ENCODE measurements around the gene RASAL2.

RASAL2 gene

GRCh38 chr1:178484698-178485225 is 390.9 kb downstream of the RASAL2 start:
- Histone ChIP-seq H3K4me1 (ENCODE audit: insufficient read depth, poor library complexity, severe bottlenecking) (no peaks in the 10 kb centered on the region), H3K36me3 (ENCODE audit: low read depth) (no peaks in the 10 kb centered on the region), H3K9me3 (ENCODE audit: severe bottlenecking) (no peaks in the 10 kb centered on the region), H3K27ac (ENCODE audit: poor library complexity, severe bottlenecking) (no peak overlapping the region), H3K4me3 (ENCODE audit: severe bottlenecking) (no peak overlapping the region), H3K27me3 (ENCODE audit: insufficient read depth, poor library complexity, severe bottlenecking) (no peaks in the 10 kb centered on the region)
- no peak for TF ChIP-seq CTCF (IDR thresholded peaks at IDR 0.05; ENCODE audit: poor library complexity, severe bottlenecking)
- ATAC-seq (ENCODE audit: low read depth) (no peak), DNase-seq (ENCODE audit: low spot score) (no peak)

GRCh38 chr1:178485541-178485981 is 391.7 kb downstream of the RASAL2 start:
- Histone ChIP-seq H3K9me3 (ENCODE audit: severe bottlenecking) (no peaks in the 10 kb centered on the region), H3K27ac (ENCODE audit: poor library complexity, severe bottlenecking) (no peak overlapping the region), H3K4me1 (ENCODE audit: insufficient read depth, poor library complexity, severe bottlenecking) (no peaks in the 10 kb centered on the region), H3K4me3 (ENCODE audit: severe bottlenecking) (no peak overlapping the region), H3K36me3 (ENCODE audit: low read depth) (no peaks in the 10 kb centered on the region), H3K27me3 (ENCODE audit: insufficient read depth, poor library complexity, severe bottlenecking) (no peaks in the 10 kb centered on the region)
- DNase-seq (ENCODE audit: low spot score) (no peak), ATAC-seq (ENCODE audit: low read depth) (no peak)
- TF ChIP-seq CTCF (IDR thresholded peaks at IDR 0.05; ENCODE audit: poor library complexity, severe bottlenecking), result no peak

GRCh38 chr1:178486100-178487069 is 392.5 kb downstream of the RASAL2 start:
- H3K9me3 ChIP-seq (ENCODE audit: severe bottlenecking), result no peaks in the 10 kb centered on the region
- DNase-seq (ENCODE audit: low spot score) (no peak), ATAC-seq (ENCODE audit: low read depth) (no peak)
- no peak overlapping the region for H3K4me3 ChIP-seq (ENCODE audit: severe bottlenecking)
- H3K36me3 ChIP-seq (ENCODE audit: low read depth), result no peaks in the 10 kb centered on the region
- H3K27ac ChIP-seq (ENCODE audit: poor library complexity, severe bottlenecking), result no peak overlapping the region
- H3K4me1 ChIP-seq (ENCODE audit: insufficient read depth, poor library complexity, severe bottlenecking), result no peaks in the 10 kb centered on the region
- H3K27me3 ChIP-seq (ENCODE audit: insufficient read depth, poor library complexity, severe bottlenecking), result no peaks in the 10 kb centered on the region
- no peak for TF ChIP-seq CTCF (IDR thresholded peaks at IDR 0.05; ENCODE audit: poor library complexity, severe bottlenecking)

GRCh38 chr1:178487070-178487615 is 393.2 kb downstream of the RASAL2 start:
- TF ChIP-seq CTCF (IDR thresholded peaks at IDR 0.05; ENCODE audit: poor library complexity, severe bottlenecking), result no peak
- Histone ChIP-seq H3K9me3 (ENCODE audit: severe bottlenecking) (no peaks in the 10 kb centered on the region), H3K27ac (ENCODE audit: poor library complexity, severe bottlenecking) (no peak overlapping the region), H3K27me3 (ENCODE audit: insufficient read depth, poor library complexity, severe bottlenecking) (no peaks in the 10 kb centered on the region), H3K36me3 (ENCODE audit: low read depth) (no peaks in the 10 kb centered on the region), H3K4me3 (ENCODE audit: severe bottlenecking) (no peak overlapping the region), H3K4me1 (ENCODE audit: insufficient read depth, poor library complexity, severe bottlenecking) (no peaks in the 10 kb centered on the region)
- ATAC-seq (ENCODE audit: low read depth), result no peak
- no peak for DNase-seq (ENCODE audit: low spot score)
